Measurements from ENCODE around the gene USP3. TPM values are rescaled to one million over a fixed set of nuclear protein-coding genes. Genes with fewer than 3 reads are reported as not detected.

The USP3 gene
- total and polyA plus RNA-seq, 2 donors (not counting 1 experiment from before 2014, with no cell fraction given): 43.4 to 152 TPM

DNA sequence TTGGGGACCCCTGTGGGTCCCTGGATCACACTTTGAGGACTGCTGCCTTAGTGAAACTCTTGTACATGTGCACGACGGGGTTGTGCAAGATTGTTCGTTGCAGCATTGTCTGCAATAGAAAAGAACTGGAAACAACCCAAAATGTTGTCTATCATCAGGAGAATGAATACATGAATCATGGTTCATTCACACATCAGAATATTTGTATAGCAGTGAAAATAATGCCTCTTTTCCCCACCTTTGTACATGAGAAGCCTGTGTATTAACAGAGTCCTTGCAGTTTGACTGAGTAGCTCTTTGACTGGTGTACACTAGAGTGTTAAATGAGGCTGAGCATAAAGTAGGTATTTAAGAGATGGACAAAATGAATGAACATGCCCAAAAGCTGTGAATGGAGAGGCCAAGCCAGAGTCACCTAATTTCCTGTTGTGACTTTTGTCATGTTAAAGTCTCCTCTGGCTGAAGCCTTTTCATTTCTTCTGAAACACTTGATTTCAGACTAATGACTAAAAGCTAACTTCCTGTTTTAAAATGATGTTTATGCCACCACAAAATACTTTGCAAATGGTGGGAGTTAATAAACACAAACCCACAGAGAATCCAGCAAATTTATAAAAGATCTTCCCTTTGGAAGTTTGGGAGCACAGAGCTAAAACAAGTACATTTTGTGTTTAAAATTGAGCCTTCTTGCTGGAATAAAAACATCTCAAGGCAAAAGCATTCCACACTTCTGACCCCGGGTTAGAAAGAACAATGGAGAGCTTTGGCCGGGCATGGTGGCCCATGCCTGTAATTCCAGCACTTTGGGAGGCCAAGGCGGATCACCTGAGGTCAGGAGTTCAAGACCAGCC lies 20.6 kb upstream of the USP3 start:
- Mint-ChIP-seq H3K4me1 (peaks cover 74% of the 10 kb centered on the region), H3K27ac (peak overlapping the region; percentile 92), H3K27me3 (no peaks in the 10 kb centered on the region), H3K4me3 (peak overlapping the region; percentile 56), H3K9me3 (ENCODE audit: insufficient read depth) (no peaks in the 10 kb centered on the region)
- Histone ChIP-seq H3K9ac (ENCODE audit: low read length) (no peak overlapping the region), H3K4me1 (ENCODE audit: control insufficient read depth in 2 of 2, insufficient read depth in 2 of 2, low read length in 2 of 2) (peaks cover 60 to 85% of the 10 kb centered on the region in 2 donors), H2AFZ (ENCODE audit: insufficient read depth, low read depth, low read length, poor library complexity, severe bottlenecking) (no peak overlapping the region), H3K4me2 (replicated peaks; ENCODE audit: low read depth, low read length, poor library complexity, severe bottlenecking) (peak overlapping the region; percentile 45), H3K4me3 (ENCODE audit: control extremely low read depth in 1 of 5, extremely low read depth in 1 of 5, insufficient read depth in 1 of 5, low read depth in 2 of 5, low read length in 4 of 5) (peak overlapping the region in 1 of 5 experiments; percentile 1), H3K79me2 (ENCODE audit: control insufficient read depth, insufficient read depth, low read length) (peaks cover 23% of the 10 kb centered on the region), H4K20me1 (ENCODE audit: control insufficient read depth, insufficient read depth, low read length, poor library complexity, severe bottlenecking) (no peaks in the 10 kb centered on the region), H3K36me3 (replicated peaks in 1 of 2; ENCODE audit: control extremely low read depth in 1 of 2, control insufficient read depth in 1 of 2, extremely low read depth in 1 of 2, insufficient read depth in 2 of 2, low read length in 1 of 2) (no peaks in the 10 kb centered on the region), H3K9me3 (ENCODE audit: control extremely low read depth in 1 of 3, control insufficient read depth in 2 of 3, insufficient read depth in 1 of 3, low read length in 2 of 3) (no peaks in the 10 kb centered on the region), H3K27ac (ENCODE audit: low read length in 2 of 2) (peak overlapping the region; percentile 37 to 45), H3K27me3 (replicated peaks in 1 of 4; ENCODE audit: control extremely low read depth in 1 of 4, control insufficient read depth in 3 of 4, insufficient read depth in 4 of 4, low read length in 3 of 4) (no peaks in the 10 kb centered on the region)
- DNase-seq (peak; percentile 38), ATAC-seq (ENCODE audit: low read depth) (no peak)
- 60% methylated on average over 2 of the region's 6 CpGs for WGBS (ENCODE audit: insufficient coverage)
- ChIA-PET POLR2A (interaction anchor here (0.9 to 13.7 kb wide), 7 partner anchors 8 to 61 kb away, joined by 3 to 172 read pairs (median 5); partner anchors contain the start of gene USP3), CTCF (interaction anchor here (0.6 to 13.0 kb wide), 7 partner anchors 9 to 61 kb away, joined by 3 to 132 read pairs (median 21); partner anchors contain the start of gene USP3)
- TF ChIP-seq EZH2 (IDR thresholded peaks at IDR 0.05; ENCODE audit: borderline replicate concordance, insufficient read depth, low read depth, low read length, poor library complexity, severe bottlenecking): no peak
- TF ChIP-seq, protein P1, sequence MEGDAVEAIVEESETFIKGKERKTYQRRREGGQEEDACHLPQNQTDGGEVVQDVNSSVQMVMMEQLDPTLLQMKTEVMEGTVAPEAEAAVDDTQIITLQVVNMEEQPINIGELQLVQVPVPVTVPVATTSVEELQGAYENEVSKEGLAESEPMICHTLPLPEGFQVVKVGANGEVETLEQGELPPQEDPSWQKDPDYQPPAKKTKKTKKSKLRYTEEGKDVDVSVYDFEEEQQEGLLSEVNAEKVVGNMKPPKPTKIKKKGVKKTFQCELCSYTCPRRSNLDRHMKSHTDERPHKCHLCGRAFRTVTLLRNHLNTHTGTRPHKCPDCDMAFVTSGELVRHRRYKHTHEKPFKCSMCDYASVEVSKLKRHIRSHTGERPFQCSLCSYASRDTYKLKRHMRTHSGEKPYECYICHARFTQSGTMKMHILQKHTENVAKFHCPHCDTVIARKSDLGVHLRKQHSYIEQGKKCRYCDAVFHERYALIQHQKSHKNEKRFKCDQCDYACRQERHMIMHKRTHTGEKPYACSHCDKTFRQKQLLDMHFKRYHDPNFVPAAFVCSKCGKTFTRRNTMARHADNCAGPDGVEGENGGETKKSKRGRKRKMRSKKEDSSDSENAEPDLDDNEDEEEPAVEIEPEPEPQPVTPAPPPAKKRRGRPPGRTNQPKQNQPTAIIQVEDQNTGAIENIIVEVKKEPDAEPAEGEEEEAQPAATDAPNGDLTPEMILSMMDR (IDR thresholded peaks at IDR 0.05): no peak
- intact Hi-C loops (cut with micrococcal nuclease): no loop called here

All from B cell (primary cell).